PC-9 (cell line): ENCODE measurements around the gene EMSY. TPM values are rescaled to one million over a fixed set of nuclear protein-coding genes. Genes with fewer than 3 reads are reported as not detected.

Experiments used
- BruUV-seq: library from RNA; stranded (reverse); fragments of 400-500 nt; replicated peaks from 2 replicates; lab custom pipeline; 2021; lab: Mats Ljungman, UMichigan
- CTCF ChIA-PET: fragments of 300-600 bp; sonication (Branson Sonifier 250); formaldehyde crosslinking; loops from one replicate; lab custom pipeline; 2022; ENCODE audit warnings: antibody characterized with exemption; lab: Charles Lee
- POLR2A ChIA-PET: fragments of 300-600 bp; sonication (Branson Sonifier 250); formaldehyde crosslinking; loops from one replicate; lab custom pipeline; 2022; ENCODE audit warnings: antibody characterized with exemption; ENCODE audit not compliant: unreplicated experiment; lab: Charles Lee
- DNase-seq, 2 experiments: peaks; one replicate each; pipeline versions ENCODE4 v3.0.0 to v3.0.0-alpha.2; 2015 to 2022; ENCODE audit warnings: mixed read lengths in 1 of 2
- H2AFZ ChIP-seq: fragments of 200-600 bp; sonication (generic); 2 replicates; pipeline ENCODE4 v1.8.1; 2017; ENCODE audit warnings: antibody characterized with exemption
- H3F3A ChIP-seq: fragments of 200-600 bp; sonication (generic); 2 replicates; pipeline ENCODE4 v1.8.1; 2017; ENCODE audit warnings: antibody characterized with exemption, mild to moderate bottlenecking, low read depth; ENCODE audit not compliant: insufficient read depth
- H3K27ac ChIP-seq: fragments of 200-600 bp; sonication (generic); 2 replicates; pipeline ENCODE4 v1.6.1; 2016; ENCODE audit warnings: mixed run types
- H3K27me3 ChIP-seq: fragments of 200-600 bp; sonication (generic); 2 replicates; pipeline ENCODE4 v1.6.1; 2016; ENCODE audit warnings: low read depth, mixed run types; ENCODE audit not compliant: insufficient read depth
- H3K36me3 ChIP-seq: fragments of 200-600 bp; sonication (generic); 2 replicates; pipeline ENCODE4 v1.6.1; 2016; ENCODE audit warnings: low read depth, mixed run types
- H3K4me1 ChIP-seq: fragments of 200-600 bp; sonication (generic); replicated peaks from 2 replicates; pipeline ENCODE4 v1.6.1; 2016; ENCODE audit warnings: mixed run types; ENCODE audit not compliant: insufficient read depth
- H3K4me2 ChIP-seq: fragments of 200-600 bp; sonication (generic); 2 replicates; pipeline ENCODE4 v1.6.1; 2017; ENCODE audit warnings: mixed run types
- H3K4me3 ChIP-seq: fragments of 200-600 bp; sonication (generic); 2 replicates; pipeline ENCODE4 v1.6.1; 2016; ENCODE audit warnings: mixed run types
- H3K79me2 ChIP-seq: fragments of 200-600 bp; sonication (generic); 2 replicates; pipeline ENCODE4 v1.6.1; 2017; ENCODE audit warnings: low read depth, mixed run types
- H3K9me2 ChIP-seq: fragments of 200-600 bp; sonication (generic); 2 replicates; pipeline ENCODE4 v1.8.1; 2017; ENCODE audit warnings: mild to moderate bottlenecking; ENCODE audit not compliant: insufficient read depth
- H3K9me3 ChIP-seq: fragments of 200-600 bp; sonication (generic); 2 replicates; pipeline ENCODE4 v1.8.1; 2016; ENCODE audit warnings: low read depth; ENCODE audit not compliant: insufficient read depth
- H4K20me1 ChIP-seq: fragments of 200-600 bp; sonication (generic); 2 replicates; pipeline ENCODE4 v1.8.1; 2017; ENCODE audit not compliant: insufficient read depth
- EZH2 ChIP-seq: fragments of 200-600 bp; sonication (generic); IDR thresholded peaks from 2 replicates; pipeline ENCODE4 v1.8.0; 2017; ENCODE audit warnings: antibody characterized with exemption, low read depth
- intact Hi-C: fragments of 100-400 bp; cut with micrococcal nuclease; formaldehyde crosslinking; loops from one replicate; pipeline ENCODE4 v1.10.0; 2022; ENCODE audit not compliant: unreplicated experiment
- total RNA-seq: library from RNA; stranded (reverse); gene quantifications from 2 replicates; pipeline ENCODE4 v1.2.3, GENCODE V29; 2021
- TF ChIP-seq, protein P1 (sequence below): fragments of 200-600 bp; sonication (generic); conservative IDR thresholded peaks from 2 replicates; pipeline ENCODE4 v1.6.1; 2017; ENCODE audit warnings: mixed run types, antibody characterized with exemption, mild to moderate bottlenecking, moderate library complexity

Gene EMSY
- total RNA-seq, 1 experiment from 2014 or later: 37.4 TPM

DNA sequence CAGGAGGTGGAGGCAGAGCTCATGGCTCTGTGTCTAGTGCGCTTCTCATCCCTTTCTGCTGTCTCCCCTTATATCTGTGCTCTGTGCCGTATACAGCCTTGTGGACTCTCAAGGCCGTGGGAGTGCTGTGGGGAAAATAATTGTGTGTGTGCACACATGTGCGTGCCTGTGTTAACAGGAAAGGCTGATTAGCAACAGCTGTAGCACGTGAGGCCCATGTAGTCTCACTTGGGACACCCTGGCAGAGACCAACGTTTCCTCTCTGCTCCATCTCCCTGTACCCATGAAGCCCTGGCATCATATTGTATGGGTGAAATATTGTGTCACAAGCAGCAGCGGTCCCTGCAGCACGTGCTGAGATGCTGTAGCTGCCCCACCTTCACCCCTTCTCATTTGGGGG is 116.4 kb downstream of the EMSY start:
- Histone ChIP-seq H3K4me2 (no peak overlapping the region), H2AFZ (no peak overlapping the region), H3K4me1 (no peaks in the 10 kb centered on the region), H3K79me2 (no peaks in the 10 kb centered on the region), H3F3A (no peaks in the 10 kb centered on the region), H3K9me2 (no peaks in the 10 kb centered on the region), H3K27ac (no peak overlapping the region), H3K36me3 (no peaks in the 10 kb centered on the region), H3K27me3 (no peaks in the 10 kb centered on the region), H4K20me1 (no peaks in the 10 kb centered on the region), H3K9me3 (no peaks in the 10 kb centered on the region), H3K4me3 (no peak overlapping the region)
- ChIA-PET POLR2A (no interaction called here), CTCF (no interaction called here)
- no TSS peak for BruUV-seq
- DNase-seq: no peak
- intact Hi-C loops: no loop called here
- no peak for TF ChIP-seq EZH2
- TF ChIP-seq, protein P1, sequence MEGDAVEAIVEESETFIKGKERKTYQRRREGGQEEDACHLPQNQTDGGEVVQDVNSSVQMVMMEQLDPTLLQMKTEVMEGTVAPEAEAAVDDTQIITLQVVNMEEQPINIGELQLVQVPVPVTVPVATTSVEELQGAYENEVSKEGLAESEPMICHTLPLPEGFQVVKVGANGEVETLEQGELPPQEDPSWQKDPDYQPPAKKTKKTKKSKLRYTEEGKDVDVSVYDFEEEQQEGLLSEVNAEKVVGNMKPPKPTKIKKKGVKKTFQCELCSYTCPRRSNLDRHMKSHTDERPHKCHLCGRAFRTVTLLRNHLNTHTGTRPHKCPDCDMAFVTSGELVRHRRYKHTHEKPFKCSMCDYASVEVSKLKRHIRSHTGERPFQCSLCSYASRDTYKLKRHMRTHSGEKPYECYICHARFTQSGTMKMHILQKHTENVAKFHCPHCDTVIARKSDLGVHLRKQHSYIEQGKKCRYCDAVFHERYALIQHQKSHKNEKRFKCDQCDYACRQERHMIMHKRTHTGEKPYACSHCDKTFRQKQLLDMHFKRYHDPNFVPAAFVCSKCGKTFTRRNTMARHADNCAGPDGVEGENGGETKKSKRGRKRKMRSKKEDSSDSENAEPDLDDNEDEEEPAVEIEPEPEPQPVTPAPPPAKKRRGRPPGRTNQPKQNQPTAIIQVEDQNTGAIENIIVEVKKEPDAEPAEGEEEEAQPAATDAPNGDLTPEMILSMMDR: no peak

DNA sequence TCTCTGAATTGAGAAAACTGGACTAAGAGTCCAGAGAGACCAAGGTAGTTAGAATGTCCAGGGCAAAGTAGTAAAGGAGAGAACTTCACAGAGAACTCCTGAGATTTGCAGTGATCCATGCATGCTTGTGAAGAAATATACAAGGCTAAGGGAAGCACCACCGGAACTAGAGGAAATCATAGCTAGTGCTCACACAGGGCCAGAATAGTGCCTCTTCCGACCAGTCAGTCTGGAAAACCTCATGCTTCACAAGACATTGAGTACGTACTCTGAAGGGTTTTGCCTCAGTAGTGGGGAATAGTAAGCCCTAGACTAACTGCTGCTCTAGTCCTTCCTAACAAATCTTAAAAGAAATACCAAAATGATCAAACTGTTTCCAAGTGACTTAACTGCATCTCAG is 117.7 kb downstream of the EMSY start:
- no peaks in the 10 kb centered on the region for H3K9me2 ChIP-seq
- no peaks in the 10 kb centered on the region for H3K4me1 ChIP-seq
- H3K4me2 ChIP-seq: no peak overlapping the region
- no TSS peak for BruUV-seq
- no peaks in the 10 kb centered on the region for H3K36me3 ChIP-seq
- no peak for DNase-seq
- POLR2A ChIA-PET: no interaction called here
- no peaks in the 10 kb centered on the region for H3K9me3 ChIP-seq
- no peak overlapping the region for H2AFZ ChIP-seq
- TF ChIP-seq, protein P1: no peak
- no peak for TF ChIP-seq EZH2
- CTCF ChIA-PET: no interaction called here
- H3K4me3 ChIP-seq: no peak overlapping the region
- H3K27ac ChIP-seq: no peak overlapping the region
- H4K20me1 ChIP-seq: no peaks in the 10 kb centered on the region
- no peaks in the 10 kb centered on the region for H3K79me2 ChIP-seq
- H3F3A ChIP-seq: no peaks in the 10 kb centered on the region
- intact Hi-C loops: no loop called here
- no peaks in the 10 kb centered on the region for H3K27me3 ChIP-seq

DNA sequence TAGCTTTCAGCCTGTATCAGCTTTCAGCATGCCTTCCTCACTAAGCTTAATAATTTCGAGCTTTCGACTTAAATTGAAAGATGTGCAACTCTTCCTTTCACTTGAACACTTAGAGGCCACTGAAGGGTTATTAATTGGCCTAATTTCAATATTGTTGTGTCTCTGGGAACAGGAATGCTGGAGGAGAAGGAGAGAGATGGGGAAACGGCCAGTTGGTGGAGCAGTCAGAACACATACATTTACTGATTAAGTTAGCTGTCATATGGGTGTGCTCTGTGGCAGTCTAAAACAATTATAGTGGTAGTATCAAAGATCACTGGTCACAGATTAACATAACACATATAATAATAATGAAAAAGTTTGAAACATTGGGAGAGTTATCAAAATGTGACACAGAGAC is 119.5 kb downstream of the EMSY start:
- CTCF ChIA-PET: no interaction called here
- no peaks in the 10 kb centered on the region for H4K20me1 ChIP-seq

More for the DNA sequence above, 119.5 kb downstream of the EMSY start:
- intact Hi-C loops: no loop called here
- H3K4me2 ChIP-seq: no peak overlapping the region
- H3K9me2 ChIP-seq: no peaks in the 10 kb centered on the region
- H3K27me3 ChIP-seq: no peaks in the 10 kb centered on the region
- DNase-seq: no peak
- H3K36me3 ChIP-seq: no peaks in the 10 kb centered on the region
- no peak overlapping the region for H3K27ac ChIP-seq
- POLR2A ChIA-PET: no interaction called here
- no peaks in the 10 kb centered on the region for H3K79me2 ChIP-seq
- no TSS peak for BruUV-seq
- no peaks in the 10 kb centered on the region for H3K4me1 ChIP-seq
- H2AFZ ChIP-seq: no peak overlapping the region
- H3K4me3 ChIP-seq: no peak overlapping the region
- TF ChIP-seq, protein P1: no peak
- TF ChIP-seq EZH2: no peak
- H3K9me3 ChIP-seq: no peaks in the 10 kb centered on the region
- no peaks in the 10 kb centered on the region for H3F3A ChIP-seq
